DND-41 (cell line): Measurements from ENCODE around the gene CEP78.

Experiments
- ATAC-seq: fragments of 200-7000 bp; cut with Tn5 transposase; 3 replicates; pipeline ENCODE4 v1.9.1; 2021; ENCODE audit warnings: low read depth; ENCODE audit not compliant: insufficient read depth
- DNase-seq: peaks from one replicate; pipeline ENCODE4 v3.0.0-alpha.2; 2020
- H2AFZ ChIP-seq: 2 replicates; pipeline ENCODE4 v1.6.0; 2012; ENCODE audit warnings: low read depth, low read length
- H3K27ac ChIP-seq: 2 replicates; pipeline ENCODE4 v1.5.1; 2012; ENCODE audit warnings: low read length, inconsistent platforms
- H3K27me3 ChIP-seq: fragments of 200-600 bp; sonication (generic); 2 replicates; pipeline ENCODE4 v1.6.0; 2012; ENCODE audit warnings: low read length, mild to moderate bottlenecking, inconsistent platforms; ENCODE audit not compliant: insufficient read depth, poor library complexity
- H3K36me3 ChIP-seq: 2 replicates; pipeline ENCODE4 v1.5.1; 2012; ENCODE audit warnings: low read length, inconsistent platforms; ENCODE audit not compliant: insufficient read depth
- H3K4me1 ChIP-seq: 2 replicates; pipeline ENCODE4 v1.5.1; 2012; ENCODE audit warnings: mild to moderate bottlenecking, low read length; ENCODE audit not compliant: insufficient read depth
- H3K4me2 ChIP-seq: 2 replicates; pipeline ENCODE4 v1.6.0; 2012; ENCODE audit warnings: mild to moderate bottlenecking, moderate library complexity, low read length, inconsistent platforms; ENCODE audit not compliant: insufficient read depth
- H3K4me3 ChIP-seq, 2 experiments: fragments of 200-600 bp in 1 of 2; shearing (Covaris generic) in 1 of 2; 2 replicates each; pipeline ENCODE4 v1.5.1; 2012 to 2016; ENCODE audit warnings: inconsistent platforms in 2 of 2, low read length in 2 of 2, mild to moderate bottlenecking in 2 of 2, low read depth in 1 of 2, moderate library complexity in 1 of 2
- H3K79me2 ChIP-seq: 2 replicates; pipeline ENCODE4 v1.6.0; 2012; ENCODE audit warnings: low read length, inconsistent platforms; ENCODE audit not compliant: insufficient read depth
- H3K9ac ChIP-seq: 2 replicates; pipeline ENCODE4 v1.6.0; 2012; ENCODE audit warnings: low read depth, mild to moderate bottlenecking, inconsistent platforms, low read length, moderate library complexity
- H3K9me3 ChIP-seq: 2 replicates; pipeline ENCODE4 v1.5.1; 2012; ENCODE audit warnings: low read length, moderate library complexity, mild to moderate bottlenecking, inconsistent platforms; ENCODE audit not compliant: insufficient read depth, severe bottlenecking
- H4K20me1 ChIP-seq: 2 replicates; pipeline ENCODE4 v1.6.0; 2012; ENCODE audit warnings: low read length; ENCODE audit not compliant: insufficient read depth
- EZH2 ChIP-seq: IDR thresholded peaks from 3 replicates; pipeline ENCODE4 v1.6.1; 2012; ENCODE audit warnings: borderline replicate concordance, low read depth, mild to moderate bottlenecking, moderate library complexity, low read length, inconsistent platforms; ENCODE audit not compliant: severe bottlenecking
- TF ChIP-seq, protein P1 (sequence below): IDR thresholded peaks from 2 replicates; pipeline ENCODE4 v1.5.1; 2012; ENCODE audit warnings: borderline replicate concordance, low read length, moderate library complexity, mild to moderate bottlenecking; ENCODE audit not compliant: poor library complexity, severe bottlenecking; ENCODE audit errors: extremely low read depth

Gene CEP78

DNA sequence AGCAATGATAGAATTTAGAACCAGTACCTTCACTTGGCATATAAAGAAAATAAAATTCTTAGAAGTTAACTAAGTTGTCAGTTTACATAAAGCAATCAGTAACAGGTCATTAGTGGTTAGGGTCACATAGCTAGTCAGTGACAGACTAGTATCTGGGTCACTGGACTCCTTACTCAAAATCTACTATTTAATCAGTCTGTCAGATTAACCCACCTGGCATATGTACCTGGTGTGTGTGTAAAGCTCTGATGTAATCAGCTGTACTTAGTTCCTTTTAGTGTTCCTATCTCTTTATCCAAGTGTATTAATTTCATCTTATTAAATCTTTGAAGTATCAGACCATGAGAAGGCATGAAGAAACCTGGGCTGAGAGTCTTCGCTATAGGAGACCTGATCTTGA, 7.3 kb downstream of the CEP78 start:
- Histone ChIP-seq H3K36me3 (peaks cover 82% of the 10 kb centered on the region), H4K20me1 (peaks cover 7% of the 10 kb centered on the region), H2AFZ (no peak overlapping the region), H3K4me1 (peaks cover 31% of the 10 kb centered on the region), H3K9me3 (no peaks in the 10 kb centered on the region), H3K27ac (no peak overlapping the region), H3K4me3 (no peak overlapping the region), H3K9ac (no peak overlapping the region), H3K27me3 (no peaks in the 10 kb centered on the region), H3K4me2 (no peak overlapping the region), H3K79me2 (peaks cover 24% of the 10 kb centered on the region)
- no peak for DNase-seq
- ATAC-seq = no peak
- TF ChIP-seq EZH2 = no peak
- TF ChIP-seq, protein P1, sequence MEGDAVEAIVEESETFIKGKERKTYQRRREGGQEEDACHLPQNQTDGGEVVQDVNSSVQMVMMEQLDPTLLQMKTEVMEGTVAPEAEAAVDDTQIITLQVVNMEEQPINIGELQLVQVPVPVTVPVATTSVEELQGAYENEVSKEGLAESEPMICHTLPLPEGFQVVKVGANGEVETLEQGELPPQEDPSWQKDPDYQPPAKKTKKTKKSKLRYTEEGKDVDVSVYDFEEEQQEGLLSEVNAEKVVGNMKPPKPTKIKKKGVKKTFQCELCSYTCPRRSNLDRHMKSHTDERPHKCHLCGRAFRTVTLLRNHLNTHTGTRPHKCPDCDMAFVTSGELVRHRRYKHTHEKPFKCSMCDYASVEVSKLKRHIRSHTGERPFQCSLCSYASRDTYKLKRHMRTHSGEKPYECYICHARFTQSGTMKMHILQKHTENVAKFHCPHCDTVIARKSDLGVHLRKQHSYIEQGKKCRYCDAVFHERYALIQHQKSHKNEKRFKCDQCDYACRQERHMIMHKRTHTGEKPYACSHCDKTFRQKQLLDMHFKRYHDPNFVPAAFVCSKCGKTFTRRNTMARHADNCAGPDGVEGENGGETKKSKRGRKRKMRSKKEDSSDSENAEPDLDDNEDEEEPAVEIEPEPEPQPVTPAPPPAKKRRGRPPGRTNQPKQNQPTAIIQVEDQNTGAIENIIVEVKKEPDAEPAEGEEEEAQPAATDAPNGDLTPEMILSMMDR = no peak

DNA sequence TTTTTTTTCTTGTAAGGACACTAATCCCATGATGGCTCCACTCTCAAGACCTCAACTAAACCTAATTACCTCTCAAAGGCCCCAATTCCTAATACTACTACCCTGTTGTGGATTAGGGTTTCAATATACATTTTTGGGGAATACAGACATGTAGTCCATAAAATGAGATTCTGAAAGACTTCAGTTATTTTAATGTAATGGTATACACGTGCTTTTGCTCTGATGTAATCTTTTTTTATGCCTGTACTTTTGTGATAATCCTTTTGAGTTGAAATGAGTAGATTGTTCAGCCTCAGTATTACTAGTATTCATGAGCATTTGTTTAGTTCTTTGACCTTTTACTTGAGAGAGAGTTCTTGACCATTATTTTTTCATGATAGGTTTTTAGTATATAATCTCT, 9.5 kb downstream of the CEP78 start:
- no peak overlapping the region for H3K27ac ChIP-seq
- peaks cover 8% of the 10 kb centered on the region; the same call in 1 of the 2 replicates for H3K4me1 ChIP-seq
- DNase-seq = no peak
- H3K4me2 ChIP-seq = no peak overlapping the region
- H3K27me3 ChIP-seq = no peaks in the 10 kb centered on the region
- no peak for TF ChIP-seq EZH2
- TF ChIP-seq, protein P1 = no peak
- no peaks in the 10 kb centered on the region for H4K20me1 ChIP-seq
- H3K9me3 ChIP-seq = no peaks in the 10 kb centered on the region
- no peak overlapping the region for H3K9ac ChIP-seq
- H3K4me3 ChIP-seq = no peak overlapping the region
- H3K36me3 ChIP-seq = peaks cover 79% of the 10 kb centered on the region
- ATAC-seq = no peak
- H3K79me2 ChIP-seq = peaks cover 3% of the 10 kb centered on the region; the same call in 1 of the 2 replicates
- no peak overlapping the region for H2AFZ ChIP-seq

DNA sequence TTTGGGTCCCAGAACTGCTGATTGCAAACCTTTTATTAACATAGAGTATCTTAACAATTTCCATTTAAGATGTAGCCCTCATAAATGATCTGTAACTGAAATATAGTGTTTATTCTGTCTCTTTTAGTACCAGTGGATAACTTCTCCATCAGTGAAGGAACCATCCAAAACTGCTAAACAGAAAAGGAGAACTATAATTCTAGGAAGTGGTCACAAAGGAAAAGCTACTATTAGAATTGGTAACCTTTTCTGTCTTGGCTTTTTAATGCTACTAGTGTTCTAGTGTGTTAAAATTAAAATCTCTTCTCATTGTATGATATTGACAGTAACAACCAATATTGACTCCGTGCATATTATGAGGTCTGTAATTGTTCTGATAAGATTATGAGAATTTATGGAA, 12.8 kb downstream of the CEP78 start:
- Histone ChIP-seq H2AFZ (no peak overlapping the region), H3K4me3 (no peak overlapping the region), H3K9me3 (no peaks in the 10 kb centered on the region), H3K9ac (no peak overlapping the region), H4K20me1 (no peaks in the 10 kb centered on the region), H3K27ac (no peak overlapping the region), H3K27me3 (no peaks in the 10 kb centered on the region), H3K79me2 (no peaks in the 10 kb centered on the region), H3K4me1 (no peaks in the 10 kb centered on the region), H3K4me2 (no peak overlapping the region), H3K36me3 (peaks cover 77% of the 10 kb centered on the region)
- DNase-seq (no peak), ATAC-seq (no peak)
- no peak for TF ChIP-seq EZH2

DNA sequence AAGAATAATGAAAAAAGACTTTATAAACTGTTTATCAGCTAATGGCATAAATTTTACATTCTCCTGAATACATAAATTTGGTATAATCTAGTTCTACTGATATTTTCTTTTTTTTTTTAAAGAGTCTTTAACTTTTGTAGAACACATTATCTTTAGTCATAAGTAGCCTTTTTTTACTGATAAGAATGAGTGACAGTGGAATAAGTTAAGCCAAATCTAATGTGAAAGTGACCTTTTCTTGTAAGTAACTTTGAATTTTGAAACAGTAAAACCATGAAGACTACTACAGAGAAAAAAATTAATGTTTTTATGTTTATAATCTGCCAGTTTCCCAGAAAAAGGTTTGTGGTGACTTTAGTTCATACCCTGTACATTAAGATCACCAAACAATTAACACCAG, 13.7 kb downstream of the CEP78 start:
- H3K36me3 ChIP-seq = peaks cover 73% of the 10 kb centered on the region
- no peak for DNase-seq
- TF ChIP-seq, protein P1 = no peak
- no peak for TF ChIP-seq EZH2

More for the DNA sequence above, 13.7 kb downstream of the CEP78 start:
- Histone ChIP-seq H4K20me1 (no peaks in the 10 kb centered on the region), H2AFZ (no peak overlapping the region), H3K9ac (no peak overlapping the region), H3K4me2 (no peak overlapping the region), H3K27me3 (no peaks in the 10 kb centered on the region), H3K9me3 (no peaks in the 10 kb centered on the region), H3K4me3 (no peak overlapping the region), H3K27ac (no peak overlapping the region), H3K4me1 (no peaks in the 10 kb centered on the region), H3K79me2 (no peaks in the 10 kb centered on the region)
- no peak for ATAC-seq
